ENCODE measurements around the gene PLCL2. TPM values are rescaled to one million over a fixed set of nuclear protein-coding genes. Genes with fewer than 3 reads are reported as not detected.
"Not testable (repeated sequence)": the region's sequence is repeated elsewhere in the genome, so short reads cannot be mapped to it uniquely, and the experiment has no call there.

PLCL2 gene
- total and polyA plus RNA-seq, 8 donors: 1.8 to 12.1 (median 7.4) TPM

DNA sequence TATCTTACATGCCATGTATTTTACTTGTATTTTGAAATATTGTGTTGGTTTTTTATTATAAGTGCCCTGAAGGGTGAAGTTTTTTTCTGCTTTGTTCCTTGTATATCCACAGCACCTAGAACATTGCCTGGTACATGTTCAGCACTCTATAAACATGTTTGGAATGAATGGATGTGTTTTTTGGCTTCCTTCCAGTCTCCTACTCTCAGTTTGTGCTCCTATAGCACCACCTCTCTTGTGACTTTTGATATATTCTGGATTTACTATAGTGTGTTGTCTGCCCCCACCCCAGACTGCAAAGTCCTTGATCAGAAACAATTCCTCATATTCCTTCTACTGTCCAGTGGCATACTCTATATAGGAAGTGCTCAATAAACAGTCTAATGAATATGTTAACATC, 60.6 kb downstream of the PLCL2 start:
- no peak for DNase-seq
- intact Hi-C loops (cut with DNase I): no loop called here
- H3K4me1 ChIP-seq: no peaks in the 10 kb centered on the region
- no peak for TF ChIP-seq CTCF (IDR thresholded peaks at IDR 0.05)
- H3K9me3 ChIP-seq: no peaks in the 10 kb centered on the region
- no peaks in the 10 kb centered on the region for H3K36me3 ChIP-seq
- no peak overlapping the region for H3K27ac ChIP-seq
- H3K27me3 ChIP-seq: no peaks in the 10 kb centered on the region
- peak; percentile 51 to 71 (median 62) for ATAC-seq
- FAIRE-seq: no peak
- no peak overlapping the region for H3K4me3 ChIP-seq

DNA sequence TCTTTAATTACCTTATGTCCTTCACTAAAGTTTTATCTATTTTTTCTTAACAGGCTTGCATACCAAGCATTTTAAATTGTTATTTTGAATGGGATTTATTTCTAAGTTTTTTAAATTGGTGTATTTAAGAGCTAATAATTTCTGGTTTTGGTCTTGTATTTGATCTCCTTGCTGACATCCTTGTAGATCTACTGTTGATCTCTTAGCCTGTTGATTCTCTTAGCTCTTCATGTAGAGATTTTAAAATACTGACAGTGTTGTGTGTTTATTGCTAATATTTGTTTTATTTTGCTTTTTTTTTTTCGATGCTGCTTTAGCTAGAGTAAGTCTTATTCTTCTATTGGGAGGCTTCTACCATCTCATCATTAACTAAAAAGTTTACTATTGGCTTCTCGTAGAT, 65.5 kb downstream of the PLCL2 start:
- FAIRE-seq (peak; percentile 20), DNase-seq (no peak), ATAC-seq (no peak)
- Histone ChIP-seq H3K27ac (no peak overlapping the region), H3K27me3 (no peaks in the 10 kb centered on the region), H3K9me3 (no peaks in the 10 kb centered on the region), H3K4me1 (peaks cover 0 to 6% (median 3%) of the 10 kb centered on the region in 3 donors), H3K36me3 (no peaks in the 10 kb centered on the region), H3K4me3 (no peak overlapping the region)
- TF ChIP-seq CTCF (IDR thresholded peaks at IDR 0.05): no peak
- intact Hi-C loops (cut with DNase I): no loop called here
- 81 to 96% methylated on average over 2 of the region's 2 CpGs for WGBS, 2 donors

- peaks cover 0 to 6% (median 3%) of the 10 kb centered on the region in 3 donors for H3K4me1 ChIP-seq
- no peak for DNase-seq
- WGBS, 2 donors: 79% methylated on average over 1 of the region's 1 CpG
- H3K36me3 ChIP-seq: no peaks in the 10 kb centered on the region
- H3K27me3 ChIP-seq: no peaks in the 10 kb centered on the region
- no peak for TF ChIP-seq CTCF (IDR thresholded peaks at IDR 0.05)
- no peaks in the 10 kb centered on the region for H3K9me3 ChIP-seq
- intact Hi-C loops (cut with DNase I): no loop called here
- no peak overlapping the region for H3K4me3 ChIP-seq
- FAIRE-seq: no peak
- H3K27ac ChIP-seq: no peak overlapping the region
- no peak for ATAC-seq
These were observed 66.1 kb downstream of the PLCL2 start for GRCh38 chr3:16950845-16951244.

GRCh38 chr3:16957852-16958251, 73.1 kb downstream of the PLCL2 start:
- ATAC-seq; H3K9me3 ChIP-seq; intact Hi-C loops (cut with DNase I); DNase-seq; H3K27me3 ChIP-seq; FAIRE-seq; H3K4me1 ChIP-seq; H3K4me3 ChIP-seq; H3K27ac ChIP-seq; H3K36me3 ChIP-seq: not testable (repeated sequence)
- WGBS, 2 donors: 93 to 99% methylated on average over 2 to 3 of the region's 3 CpGs

- DNase-seq (no peak), ATAC-seq (no peak), FAIRE-seq (no peak)
- no peaks in the 10 kb centered on the region for H3K9me3 ChIP-seq
- WGBS, 2 donors: 98 to 99% methylated on average over 2 of the region's 2 CpGs
- no peak overlapping the region for H3K27ac ChIP-seq
- no peaks in the 10 kb centered on the region for H3K36me3 ChIP-seq
- intact Hi-C loops (cut with DNase I): no loop called here
- no peak for TF ChIP-seq CTCF (IDR thresholded peaks at IDR 0.05)
- no peak overlapping the region for H3K4me3 ChIP-seq
- H3K4me1 ChIP-seq: no peaks in the 10 kb centered on the region
- H3K27me3 ChIP-seq: no peaks in the 10 kb centered on the region
These were observed 75.4 kb downstream of the PLCL2 start for GRCh38 chr3:16960125-16960524.
